Measurements from ENCODE around the gene FUCA2. TPM values are rescaled to one million over a fixed set of nuclear protein-coding genes. Genes with fewer than 3 reads are reported as not detected.

Gene FUCA2
- total and polyA plus RNA-seq, 2 experiments from 2014 or later: 31.8 to 33.4 TPM

- Histone ChIP-seq H3K36me3 (ENCODE audit: insufficient read depth) (no peaks in the 10 kb centered on the region), H4K20me1 (replicated peaks; ENCODE audit: insufficient read depth) (no peaks in the 10 kb centered on the region), H2AFZ (no peak overlapping the region), H3K27ac (ENCODE audit: low read depth) (no peak overlapping the region), H3K4me2 (no peak overlapping the region), H3K27me3 (ENCODE audit: insufficient read depth) (peaks cover 26% of the 10 kb centered on the region), H3F3A (replicated peaks; ENCODE audit: low read depth) (no peaks in the 10 kb centered on the region), H3K79me2 (replicated peaks; ENCODE audit: insufficient read depth) (no peaks in the 10 kb centered on the region), H3K4me1 (ENCODE audit: insufficient read depth) (peaks cover 2% of the 10 kb centered on the region), H3K4me3 (no peak overlapping the region), H3K9me2 (ENCODE audit: insufficient read depth) (no peaks in the 10 kb centered on the region)
- Mint-ChIP-seq H3K9me3 (no peaks in the 10 kb centered on the region), H3K4me1 (peaks cover 3% of the 10 kb centered on the region), H3K36me3 (ENCODE audit: low read depth) (no peaks in the 10 kb centered on the region), H3K27ac (no peak overlapping the region), H3K27me3 (ENCODE audit: insufficient read depth, low read depth, poor library complexity) (peaks cover 11% of the 10 kb centered on the region), H3K4me3 (no peak overlapping the region)
- DNase-seq (ENCODE audit: low spot score) (no peak), ATAC-seq (no peak)
- TF ChIP-seq ZNF462 (CRISPR knock-in tag; IDR thresholded peaks at IDR 0.05) (no peak), JUNB (IDR thresholded peaks at IDR 0.05; ENCODE audit: unreplicated experiment) (no peak), ZNF331 (CRISPR knock-in tag; IDR thresholded peaks at IDR 0.05; ENCODE audit: low read depth) (no peak), NANOG (IDR thresholded peaks at IDR 0.05; ENCODE audit: borderline replicate concordance) (no peak), CREB1 (CRISPR knock-in tag; IDR thresholded peaks at IDR 0.05; ENCODE audit: low read depth) (no peak), EZH2 (IDR thresholded peaks at IDR 0.05; ENCODE audit: low read depth, unreplicated experiment) (no peak), EZH2phosphoT487 (IDR thresholded peaks at IDR 0.05; ENCODE audit: unreplicated experiment) (no peak), ETS1 (IDR thresholded peaks at IDR 0.05) (no peak), STAT1 (IDR thresholded peaks at IDR 0.05; ENCODE audit: unreplicated experiment) (no peak), POLR2AphosphoS5 (IDR thresholded peaks at IDR 0.05; ENCODE audit: low read depth) (no peak), REST (IDR thresholded peaks at IDR 0.05; ENCODE audit: unreplicated experiment) (no peak), ZNF114 (CRISPR knock-in tag; IDR thresholded peaks at IDR 0.05) (no peak)
- TF ChIP-seq, protein P1, sequence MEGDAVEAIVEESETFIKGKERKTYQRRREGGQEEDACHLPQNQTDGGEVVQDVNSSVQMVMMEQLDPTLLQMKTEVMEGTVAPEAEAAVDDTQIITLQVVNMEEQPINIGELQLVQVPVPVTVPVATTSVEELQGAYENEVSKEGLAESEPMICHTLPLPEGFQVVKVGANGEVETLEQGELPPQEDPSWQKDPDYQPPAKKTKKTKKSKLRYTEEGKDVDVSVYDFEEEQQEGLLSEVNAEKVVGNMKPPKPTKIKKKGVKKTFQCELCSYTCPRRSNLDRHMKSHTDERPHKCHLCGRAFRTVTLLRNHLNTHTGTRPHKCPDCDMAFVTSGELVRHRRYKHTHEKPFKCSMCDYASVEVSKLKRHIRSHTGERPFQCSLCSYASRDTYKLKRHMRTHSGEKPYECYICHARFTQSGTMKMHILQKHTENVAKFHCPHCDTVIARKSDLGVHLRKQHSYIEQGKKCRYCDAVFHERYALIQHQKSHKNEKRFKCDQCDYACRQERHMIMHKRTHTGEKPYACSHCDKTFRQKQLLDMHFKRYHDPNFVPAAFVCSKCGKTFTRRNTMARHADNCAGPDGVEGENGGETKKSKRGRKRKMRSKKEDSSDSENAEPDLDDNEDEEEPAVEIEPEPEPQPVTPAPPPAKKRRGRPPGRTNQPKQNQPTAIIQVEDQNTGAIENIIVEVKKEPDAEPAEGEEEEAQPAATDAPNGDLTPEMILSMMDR (conservative IDR thresholded peaks at IDR 0.05; ENCODE audit: low read depth in 2 of 2): no peak
Observed at GRCh38 chr6:143522039-143522600, 10.6 kb upstream of the FUCA2 start.

Measured in GM23338 (cell line).